ENCODE data around the gene CCDC112. TPM values are rescaled to one million over a fixed set of nuclear protein-coding genes. Genes with fewer than 3 reads are reported as not detected.

Gene CCDC112
- polyA plus RNA-seq, 1 experiment: 4.7 TPM

- no peak for DNase-seq (ENCODE audit: low read depth, low spot score)
- Histone ChIP-seq H3K4me3 (ENCODE audit: low read depth, low read length) (no peak overlapping the region), H3K27ac (ENCODE audit: low read depth, low read length) (no peak overlapping the region), H3K27me3 (ENCODE audit: control insufficient read depth, insufficient read depth, low read length) (no peaks in the 10 kb centered on the region), H3K9me3 (ENCODE audit: control insufficient read depth, insufficient read depth, low read length) (no peaks in the 10 kb centered on the region; the same call in 1 of the 2 replicates)
- CTCF ChIA-PET: no interaction called here
- no peak for TF ChIP-seq CTCF (IDR thresholded peaks at IDR 0.05; ENCODE audit: low read depth, low read length)
- POLR2A ChIA-PET: no interaction called here
Measured at GRCh38 chr5:115267617-115268016, 28.8 kb downstream of the CCDC112 start.

GRCh38 chr5:115265220-115265619, 31.2 kb downstream of the CCDC112 start:
- POLR2A ChIA-PET: no interaction called here
- CTCF ChIA-PET: interaction anchor here (0.6 kb wide), 1 partner anchor 19 kb away, joined by 3 read pairs; no protein-coding TSS in a partner anchor
- TF ChIP-seq CTCF (IDR thresholded peaks at IDR 0.05; ENCODE audit: low read depth, low read length): no peak
- DNase-seq (ENCODE audit: low read depth, low spot score): no peak
- H3K9me3 ChIP-seq (ENCODE audit: control insufficient read depth, insufficient read depth, low read length): peaks cover 3% of the 10 kb centered on the region; the same call in 1 of the 2 replicates
- no peak overlapping the region for H3K27ac ChIP-seq (ENCODE audit: low read depth, low read length)
- H3K4me3 ChIP-seq (ENCODE audit: low read depth, low read length): no peak overlapping the region
- H3K27me3 ChIP-seq (ENCODE audit: control insufficient read depth, insufficient read depth, low read length): no peaks in the 10 kb centered on the region

- no peak for TF ChIP-seq CTCF (IDR thresholded peaks at IDR 0.05; ENCODE audit: low read depth, low read length)
- ChIA-PET CTCF (no interaction called here), POLR2A (no interaction called here)
- Histone ChIP-seq H3K27ac (ENCODE audit: low read depth, low read length) (no peak overlapping the region), H3K9me3 (ENCODE audit: control insufficient read depth, insufficient read depth, low read length) (peaks cover 3% of the 10 kb centered on the region; the same call in 1 of the 2 replicates), H3K27me3 (ENCODE audit: control insufficient read depth, insufficient read depth, low read length) (no peaks in the 10 kb centered on the region), H3K4me3 (ENCODE audit: low read depth, low read length) (no peak overlapping the region)
- no peak for DNase-seq (ENCODE audit: low read depth, low spot score)
Measured at GRCh38 chr5:115264786-115265185, 31.7 kb downstream of the CCDC112 start.

- DNase-seq (ENCODE audit: low read depth, low spot score): no peak
- POLR2A ChIA-PET: interaction anchor here (0.6 kb wide), 1 partner anchor 90 kb away, joined by 4 read pairs; no protein-coding TSS in a partner anchor
- Histone ChIP-seq H3K9me3 (ENCODE audit: control insufficient read depth, insufficient read depth, low read length) (peaks cover 3% of the 10 kb centered on the region; the same call in 1 of the 2 replicates), H3K4me3 (ENCODE audit: low read depth, low read length) (peak overlapping the region; percentile 84), H3K27ac (ENCODE audit: low read depth, low read length) (peak overlapping the region; percentile 89), H3K27me3 (ENCODE audit: control insufficient read depth, insufficient read depth, low read length) (no peaks in the 10 kb centered on the region)
- CTCF ChIA-PET: interaction anchor here (0.8 to 2.2 kb wide), 3 partner anchors 12 to 165 kb away, joined by 3 to 9 read pairs (median 5); no protein-coding TSS in a partner anchor
- no peak for TF ChIP-seq CTCF (IDR thresholded peaks at IDR 0.05; ENCODE audit: low read depth, low read length)
Measured at GRCh38 chr5:115263078-115263380, 33.4 kb downstream of the CCDC112 start.

GRCh38 chr5:115262321-115263077, 34.0 kb downstream of the CCDC112 start, which contains the start of gene PGGT1B:
PGGT1B (minus strand) TSS chr5:115262877; CDS start chr5:115262851, 26 bp downstream.
- no peaks in the 10 kb centered on the region for H3K27me3 ChIP-seq (ENCODE audit: control insufficient read depth, insufficient read depth, low read length)
- TF ChIP-seq CTCF (IDR thresholded peaks at IDR 0.05; ENCODE audit: low read depth, low read length): no peak
- peak within 1 kb of the TSS; percentile 89 for H3K27ac ChIP-seq (ENCODE audit: low read depth, low read length)
- H3K4me3 ChIP-seq (ENCODE audit: low read depth, low read length): peak within 1 kb of the TSS; percentile 84
- no peak for DNase-seq (ENCODE audit: low read depth, low spot score)
- ChIA-PET CTCF (interaction anchor here (0.8 to 2.2 kb wide), 6 partner anchors 13 to 333 kb away, joined by 3 to 9 read pairs (median 4); no protein-coding TSS in a partner anchor), POLR2A (no interaction called here)
- H3K9me3 ChIP-seq (ENCODE audit: control insufficient read depth, insufficient read depth, low read length): peaks cover 3% of the 10 kb centered on the region; the same call in 1 of the 2 replicates
